Thyroid gland (tissue), 4 donors: ENCODE data around the gene UFD1. TPM values are rescaled to one million over a fixed set of nuclear protein-coding genes. Genes with fewer than 3 reads are reported as not detected.
A peak's percentile ranks its signal among the peaks of the same experiment; 100 is the strongest.

ENCODE experiments used
- DNase-seq, 2 donors: peaks; one replicate each; pipeline ENCODE4 v3.0.0-alpha.2; 2019
- H3K27ac ChIP-seq, 3 donors: fragments of 200-600 bp; sonication (generic); 1 replicate in 2 of 3; 2 replicates in 1 of 3; pipeline ENCODE4 v1.5.1; 2016 to 2019; ENCODE audit warnings: mild to moderate bottlenecking in 1 of 3, moderate library complexity in 1 of 3
- H3K27me3 ChIP-seq: fragments of 200-600 bp; sonication (generic); one replicate; pipeline ENCODE4 v1.5.1; 2019
- H3K36me3 ChIP-seq, 2 donors: fragments of 200-600 bp; sonication (generic); one replicate each; pipeline ENCODE4 v1.5.1; 2016 to 2019
- H3K4me1 ChIP-seq, 2 donors: fragments of 200-600 bp; sonication (generic); one replicate each; pipeline ENCODE4 v1.5.1; 2017 to 2019
- H3K4me3 ChIP-seq, 3 donors: fragments of 200-600 bp; sonication (generic); replicated peaks in 1 of 3; 1 replicate in 2 of 3; 2 replicates in 1 of 3; pipeline ENCODE4 v1.5.1; 2016; ENCODE audit warnings: mild to moderate bottlenecking in 1 of 3
- H3K9me3 ChIP-seq: fragments of 200-600 bp; sonication (generic); one replicate; pipeline ENCODE4 v1.5.1; 2017
- CTCF ChIP-seq, 6 experiments: fragments of 200-600 bp in 3 of 6; fragments of 450-650 bp in 3 of 6; sonication (generic) in 3 of 6; IDR thresholded peaks; one replicate each; pipeline ENCODE4 v1.5.1; 2016 to 2019; ENCODE audit warnings: antibody characterized with exemption in 6 of 6, mild to moderate bottlenecking in 2 of 6, inconsistent platforms in 1 of 6, moderate library complexity in 1 of 6
- POLR2A ChIP-seq, 2 donors: fragments of 450-650 bp; IDR thresholded peaks; one replicate each; pipeline ENCODE4 v1.6.1; 2017; ENCODE audit warnings: antibody characterized with exemption in 2 of 2, mild to moderate bottlenecking in 2 of 2, moderate library complexity in 1 of 2
- WGBS, 2 donors: methylation state at CpG; one replicate each; pipeline ENCODE4 v1.1.5; 2017; 5-methylcytosine and 5-hydroxymethylcytosine counted together
- intact Hi-C: fragments of 100-400 bp; cut with DNase I; formaldehyde crosslinking; loops from one replicate; pipeline ENCODE4 v1.15.1; 2023
- total RNA-seq, 4 donors: library from RNA; depleted of rRNA; stranded (reverse); fragments of >200 nt; gene quantifications; one replicate each; pipeline ENCODE4 v1.2.3, GENCODE V29; 2016

Gene UFD1
- total RNA-seq, 4 donors from 2014 or later = 29.3 to 52.7 (median 44.2) TPM

DNA sequence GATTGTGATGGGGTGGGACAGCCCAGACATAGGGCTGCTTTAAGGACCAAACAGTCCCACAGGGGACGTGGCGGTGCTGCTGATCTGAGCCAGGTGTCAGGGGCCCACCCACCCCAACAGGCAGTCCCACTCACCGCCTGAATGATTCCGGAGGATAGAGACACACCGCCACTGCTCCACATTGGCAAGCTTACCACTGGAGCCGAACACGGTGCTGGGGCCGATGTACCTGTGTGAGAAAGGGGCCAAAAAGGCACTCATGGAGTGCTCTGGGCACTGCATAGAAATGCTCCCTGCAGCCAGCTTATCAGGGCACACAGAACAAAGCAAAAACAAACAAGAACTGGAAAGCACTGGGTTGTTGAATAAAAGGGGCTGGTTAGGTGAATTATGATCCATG, 73.3 kb downstream of the UFD1 start:
- intact Hi-C loops = no loop called here
- H3K9me3 ChIP-seq = no peaks in the 10 kb centered on the region
- H3K4me1 ChIP-seq = peaks cover 48 to 57% of the 10 kb centered on the region in 2 donors
- peaks cover 26 to 39% of the 10 kb centered on the region in 2 donors for H3K36me3 ChIP-seq
- H3K27me3 ChIP-seq = no peaks in the 10 kb centered on the region
- WGBS, 2 donors = 39 to 58% methylated on average over 8 of the region's 8 CpGs
- peak; percentile 26 to 30 for DNase-seq
- peak overlapping the region; percentile 77 to 97 (median 90) for H3K27ac ChIP-seq
- TF ChIP-seq CTCF (IDR thresholded peaks at IDR 0.05) (no peak), POLR2A (IDR thresholded peaks at IDR 0.05) (no peak)
- H3K4me3 ChIP-seq = no peak overlapping the region

DNA sequence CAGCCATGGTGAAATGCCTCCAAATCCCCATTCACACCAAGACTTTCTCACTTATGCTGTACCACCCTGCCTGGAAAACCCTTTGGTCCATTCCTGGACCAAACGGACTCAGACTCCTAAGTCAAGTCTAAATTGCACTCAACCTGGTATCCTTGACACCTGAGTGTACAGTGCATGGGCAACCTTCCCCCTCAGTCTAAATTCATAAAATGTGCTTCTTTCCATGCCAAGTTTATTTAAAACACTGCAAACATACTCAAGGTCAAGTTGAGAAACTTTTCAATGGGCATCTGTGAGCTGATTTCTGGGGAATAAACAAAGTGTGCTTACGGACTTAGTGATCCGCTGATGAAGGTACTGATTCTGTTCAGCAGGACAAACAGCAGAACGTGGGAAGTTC, 73.9 kb downstream of the UFD1 start:
- no peaks in the 10 kb centered on the region for H3K9me3 ChIP-seq
- DNase-seq = no peak
- intact Hi-C loops = no loop called here
- no peak overlapping the region for H3K4me3 ChIP-seq
- peaks cover 30 to 38% of the 10 kb centered on the region in 2 donors for H3K36me3 ChIP-seq
- peaks cover 43 to 52% of the 10 kb centered on the region in 2 donors for H3K4me1 ChIP-seq
- H3K27me3 ChIP-seq = no peaks in the 10 kb centered on the region
- TF ChIP-seq CTCF (IDR thresholded peaks at IDR 0.05) (no peak), POLR2A (IDR thresholded peaks at IDR 0.05) (peak in 1 of 2 donors; percentile 6)
- 29 to 57% methylated on average over 4 of the region's 4 CpGs for WGBS, 2 donors
- H3K27ac ChIP-seq = peak overlapping the region; percentile 77 to 97 (median 90)

GRCh38 chr22:19404676-19405075, 74.3 kb downstream of the UFD1 start:
- peak overlapping the region; percentile 22 to 97 (median 77) for H3K27ac ChIP-seq
- no peak overlapping the region for H3K4me3 ChIP-seq
- DNase-seq = no peak
- WGBS, 2 donors = 72 to 80% methylated on average over 3 of the region's 3 CpGs
- TF ChIP-seq CTCF (IDR thresholded peaks at IDR 0.05) (no peak), POLR2A (IDR thresholded peaks at IDR 0.05) (no peak)
- intact Hi-C loops = no loop called here
- peaks cover 31 to 37% of the 10 kb centered on the region in 2 donors for H3K36me3 ChIP-seq
- H3K9me3 ChIP-seq = no peaks in the 10 kb centered on the region
- peaks cover 39 to 47% of the 10 kb centered on the region in 2 donors for H3K4me1 ChIP-seq
- H3K27me3 ChIP-seq = no peaks in the 10 kb centered on the region

- DNase-seq = no peak
- no peaks in the 10 kb centered on the region for H3K9me3 ChIP-seq
- peaks cover 34 to 35% of the 10 kb centered on the region in 2 donors for H3K36me3 ChIP-seq
- no peak for TF ChIP-seq CTCF (IDR thresholded peaks at IDR 0.05)
- TF ChIP-seq POLR2A (IDR thresholded peaks at IDR 0.05) = no peak
- WGBS, 2 donors = 95 to 98% methylated on average over 4 of the region's 4 CpGs
- H3K4me3 ChIP-seq = no peak overlapping the region
- H3K4me1 ChIP-seq = peaks cover 32 to 34% of the 10 kb centered on the region in 2 donors
- peak overlapping the region in 2 of 3 donors; percentile 13 to 97 for H3K27ac ChIP-seq
- no peaks in the 10 kb centered on the region for H3K27me3 ChIP-seq
- intact Hi-C loops = no loop called here
Observed at GRCh38 chr22:19402642-19403191, 76.3 kb downstream of the UFD1 start.

DNA sequence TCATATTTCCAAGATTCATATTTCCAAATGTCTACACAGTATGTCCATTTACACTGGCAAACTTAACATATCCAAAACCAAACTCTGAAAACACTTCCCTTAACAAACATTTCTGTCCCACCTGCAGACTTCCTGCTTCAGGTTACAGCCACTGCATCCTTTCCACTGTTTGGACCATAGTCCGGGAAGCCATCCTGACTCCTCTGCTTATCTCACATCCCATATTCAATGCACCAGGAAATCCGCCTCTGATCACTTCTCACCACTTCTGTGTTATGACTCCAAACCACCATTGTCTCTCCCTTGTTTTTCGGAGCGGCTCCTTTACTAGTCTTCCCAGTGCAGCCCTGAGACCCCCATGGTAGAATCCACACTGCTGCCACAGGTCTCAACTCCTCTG, 77.5 kb downstream of the UFD1 start:
- Histone ChIP-seq H3K4me3 (no peak overlapping the region), H3K9me3 (no peaks in the 10 kb centered on the region), H3K36me3 (peaks cover 41% of the 10 kb centered on the region in 2 donors), H3K27me3 (no peaks in the 10 kb centered on the region), H3K4me1 (peaks cover 20 to 21% of the 10 kb centered on the region in 2 donors), H3K27ac (peak overlapping the region in 1 of 3 donors; percentile 97)
- no peak for TF ChIP-seq POLR2A (IDR thresholded peaks at IDR 0.05)
- TF ChIP-seq CTCF (IDR thresholded peaks at IDR 0.05) = no peak
- intact Hi-C loops = no loop called here
- no peak for DNase-seq
- 95 to 98% methylated on average over 4 of the region's 4 CpGs for WGBS, 2 donors
